ENCODE data around the gene DNAH17.

The DNAH17 gene

GRCh38 chr17:78429618-78429995, 147.6 kb downstream of the DNAH17 start:
- no peak for TF ChIP-seq CTCF (conservative IDR thresholded peaks at IDR 0.05; ENCODE audit: low read depth, low read length)
- no peak for DNase-seq (ENCODE audit: low read depth)

GRCh38 chr17:78428836-78429617, 148.2 kb downstream of the DNAH17 start:
- TF ChIP-seq CTCF (conservative IDR thresholded peaks at IDR 0.05; ENCODE audit: low read depth, low read length): no peak
- DNase-seq (ENCODE audit: low read depth): peak; percentile 35
- no peak overlapping the region for H3K4me3 ChIP-seq (ENCODE audit: low read depth, low read length)

More at GRCh38 chr17:78429618-78429995, 147.6 kb downstream of the DNAH17 start:
- no peak overlapping the region for H3K4me3 ChIP-seq (ENCODE audit: low read depth, low read length)

- no peak for DNase-seq (ENCODE audit: low read depth)
- TF ChIP-seq CTCF (conservative IDR thresholded peaks at IDR 0.05; ENCODE audit: low read depth, low read length): no peak
- H3K4me3 ChIP-seq (ENCODE audit: low read depth, low read length): no peak overlapping the region
Measured at GRCh38 chr17:78428025-78428575, 149.1 kb downstream of the DNAH17 start.

GRCh38 chr17:78427140-78427539, 150.1 kb downstream of the DNAH17 start:
- TF ChIP-seq CTCF (conservative IDR thresholded peaks at IDR 0.05; ENCODE audit: low read depth, low read length): no peak
- DNase-seq (ENCODE audit: low read depth): no peak
- H3K4me3 ChIP-seq (ENCODE audit: low read depth, low read length): no peak overlapping the region

- no peak overlapping the region for H3K4me3 ChIP-seq (ENCODE audit: low read depth, low read length)
- TF ChIP-seq CTCF (conservative IDR thresholded peaks at IDR 0.05; ENCODE audit: low read depth, low read length): no peak
- DNase-seq (ENCODE audit: low read depth): no peak
Measured at GRCh38 chr17:78426293-78426879, 150.8 kb downstream of the DNAH17 start.

GRCh38 chr17:78425429-78425828, 151.8 kb downstream of the DNAH17 start:
- no peak for DNase-seq (ENCODE audit: low read depth)
- no peak for TF ChIP-seq CTCF (conservative IDR thresholded peaks at IDR 0.05; ENCODE audit: low read depth, low read length)
- H3K4me3 ChIP-seq (ENCODE audit: low read depth, low read length): no peak overlapping the region

Data from choroid plexus epithelial cell (primary cell).